Mesodermal cell (in vitro differentiated cells): Measurements from ENCODE around the gene TSPAN18.

Source experiments
- H3K27ac ChIP-seq: 2 replicates; pipeline ENCODE4 v1.7.0; 2013; ENCODE audit warnings: mild to moderate bottlenecking, low read depth, low read length, moderate library complexity; ENCODE audit not compliant: severe bottlenecking
- H3K36me3 ChIP-seq: 2 replicates; pipeline ENCODE4 v1.7.1; 2013; ENCODE audit warnings: mild to moderate bottlenecking, low read length, moderate library complexity; ENCODE audit not compliant: control insufficient read depth, insufficient read depth
- H3K4me1 ChIP-seq: one replicate; pipeline ENCODE4 v1.7.1; 2013; ENCODE audit warnings: mild to moderate bottlenecking, low read length; ENCODE audit not compliant: insufficient read depth, control insufficient read depth, poor library complexity, severe bottlenecking
- H3K4me3 ChIP-seq: 2 replicates; pipeline ENCODE4 v1.7.0; 2013; ENCODE audit warnings: low read length, control low read depth, mild to moderate bottlenecking; ENCODE audit not compliant: insufficient read depth, poor library complexity, severe bottlenecking; ENCODE audit errors: extremely low read depth
- H3K9me3 ChIP-seq: 2 replicates; pipeline ENCODE4 v1.7.1; 2013; ENCODE audit warnings: mild to moderate bottlenecking, low read length, moderate library complexity; ENCODE audit not compliant: control insufficient read depth
- WGBS, 2 experiments: methylation state at CpG; one replicate each; pipeline ENCODE4 v1.1.5; 2013; ENCODE audit warnings: missing lambda C conversion rate in 2 of 2; ENCODE audit not compliant: insufficient coverage in 2 of 2; 5-methylcytosine and 5-hydroxymethylcytosine counted together

TSPAN18 gene

DNA sequence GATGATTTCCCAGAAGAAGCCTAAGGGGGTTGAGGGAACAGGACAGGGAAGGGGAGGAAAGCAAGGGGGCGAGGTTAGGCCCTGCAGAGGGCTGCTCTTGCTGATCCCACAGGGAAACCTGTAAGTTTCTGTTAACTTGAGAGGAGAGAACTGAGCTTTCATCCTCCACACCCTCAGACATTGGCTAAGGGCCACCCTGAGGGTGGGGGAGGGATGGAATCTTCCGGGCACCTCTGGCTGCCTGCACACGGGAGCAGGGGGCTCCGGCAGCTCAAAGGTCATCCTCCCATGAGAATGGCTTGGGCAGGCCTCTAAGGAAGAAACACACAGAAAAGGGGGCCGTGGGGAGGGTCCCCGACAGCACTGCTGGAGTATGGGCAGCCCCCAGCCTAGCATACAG is 108.1 kb downstream of the TSPAN18 start:
- Histone ChIP-seq H3K9me3 (peaks cover 23% of the 10 kb centered on the region), H3K4me3 (no peak overlapping the region), H3K36me3 (peaks cover 14% of the 10 kb centered on the region), H3K4me1 (peaks cover 13% of the 10 kb centered on the region), H3K27ac (no peak overlapping the region)
- WGBS, 2 experiments: 72 to 73% methylated on average over 6 of the region's 6 CpGs

DNA sequence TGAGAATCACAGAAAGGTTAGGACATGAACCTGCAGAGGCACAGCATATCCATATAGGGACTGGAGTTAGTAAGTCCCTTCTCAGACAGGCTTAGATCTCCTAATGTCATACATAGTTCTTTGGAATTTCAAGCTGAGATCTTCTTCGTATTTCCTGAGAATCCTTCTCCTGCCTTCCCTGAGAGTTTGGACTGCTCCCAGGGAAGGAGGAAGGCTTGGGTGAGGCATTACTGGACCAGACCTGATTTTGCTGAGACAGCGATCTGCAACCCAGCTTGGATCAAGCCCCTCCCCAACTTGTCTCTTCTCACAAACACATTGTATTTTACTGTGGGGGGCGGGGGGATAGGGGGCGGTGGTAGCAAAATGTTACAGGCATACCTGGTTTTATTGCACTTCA is 108.5 kb downstream of the TSPAN18 start:
- Histone ChIP-seq H3K9me3 (peaks cover 23% of the 10 kb centered on the region), H3K36me3 (peaks cover 14% of the 10 kb centered on the region), H3K4me3 (no peak overlapping the region), H3K27ac (no peak overlapping the region), H3K4me1 (peaks cover 12% of the 10 kb centered on the region)
- no CpG with 5 or more reads among the region's 4 CpGs for WGBS, 2 experiments

DNA sequence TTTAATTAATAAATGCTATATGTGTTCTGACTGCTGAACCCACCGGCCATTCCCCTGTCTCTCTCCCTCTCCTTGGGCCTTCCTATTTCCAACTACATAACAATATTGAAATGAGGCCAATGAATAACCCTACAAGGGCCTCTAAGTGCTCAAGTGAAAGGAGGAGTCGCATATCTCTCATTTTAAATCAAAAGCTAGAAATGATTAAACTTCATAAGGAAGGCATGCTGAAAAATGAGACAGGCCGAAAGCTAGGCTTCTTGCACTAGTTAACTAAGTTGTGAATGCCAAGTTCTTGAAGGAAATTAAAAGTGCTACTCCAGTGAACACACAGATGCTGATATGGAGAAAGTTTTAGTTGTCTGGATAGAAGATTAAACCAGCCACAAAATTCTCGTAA is 109.2 kb downstream of the TSPAN18 start:
- H3K9me3 ChIP-seq: peaks cover 23% of the 10 kb centered on the region
- H3K27ac ChIP-seq: no peak overlapping the region
- peaks cover 14% of the 10 kb centered on the region for H3K36me3 ChIP-seq
- no peak overlapping the region for H3K4me3 ChIP-seq
- H3K4me1 ChIP-seq: peaks cover 9% of the 10 kb centered on the region
- 92 to 100% methylated on average over 1 to 2 of the region's 4 CpGs for WGBS, 2 experiments

DNA sequence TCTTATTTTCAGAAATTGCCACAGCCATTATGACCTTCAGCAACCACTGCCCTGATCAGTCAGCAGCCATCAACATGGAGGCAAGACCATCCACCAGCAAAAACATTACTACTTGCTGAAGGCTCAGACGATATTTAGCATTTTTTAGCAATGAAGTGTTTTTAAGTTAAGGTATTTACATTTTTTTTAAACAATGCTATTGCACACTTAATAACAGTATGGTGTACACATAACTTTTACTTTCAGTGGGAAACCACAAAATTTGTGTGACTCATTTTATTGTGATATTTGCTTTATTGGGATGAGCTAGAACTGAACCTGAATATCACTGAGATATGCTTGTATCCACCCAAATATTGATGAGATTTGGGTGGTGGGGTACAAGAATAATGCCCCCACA is 110.9 kb downstream of the TSPAN18 start:
- H3K4me1 ChIP-seq: peaks cover 7% of the 10 kb centered on the region
- H3K4me3 ChIP-seq: no peak overlapping the region
- H3K27ac ChIP-seq: no peak overlapping the region
- no CpG with 5 or more reads among the region's 1 CpG for WGBS, 2 experiments
- H3K9me3 ChIP-seq: peaks cover 28% of the 10 kb centered on the region
- H3K36me3 ChIP-seq: peaks cover 14% of the 10 kb centered on the region

DNA sequence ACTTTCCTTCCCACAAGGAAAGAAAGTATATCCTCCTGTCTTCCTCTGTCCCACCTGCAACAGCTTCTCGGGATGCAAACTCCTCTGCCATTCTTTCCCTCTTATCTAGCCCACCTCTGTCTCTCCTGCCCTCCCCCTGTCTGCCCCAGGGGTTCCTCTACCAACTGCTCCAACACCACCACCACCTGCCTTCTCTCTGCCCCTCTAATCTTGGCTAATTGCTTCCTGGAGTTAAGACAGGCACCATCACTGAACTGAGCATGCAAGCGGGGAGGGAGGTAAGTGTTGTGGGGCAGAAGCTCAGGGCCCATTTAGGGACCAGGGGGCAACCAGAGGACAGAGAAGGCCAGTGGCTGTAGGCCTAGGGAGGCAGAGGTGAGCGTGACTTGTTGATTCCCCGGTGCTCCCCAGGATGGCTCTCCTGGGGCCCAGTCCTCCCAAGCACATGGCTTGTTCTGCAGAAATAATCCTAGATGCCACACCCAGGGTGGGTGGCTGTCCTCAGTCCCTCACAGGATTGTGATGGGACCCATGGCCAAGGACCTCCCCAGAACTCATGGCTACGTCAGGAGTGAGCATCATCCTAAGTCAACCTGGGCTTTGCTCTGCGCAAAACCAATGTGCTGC is 112.8 kb downstream of the TSPAN18 start:
- Histone ChIP-seq H3K27ac (no peak overlapping the region), H3K9me3 (peaks cover 38% of the 10 kb centered on the region), H3K36me3 (peaks cover 19% of the 10 kb centered on the region), H3K4me1 (peaks cover 4% of the 10 kb centered on the region), H3K4me3 (no peak overlapping the region)
- 85 to 94% methylated on average over 5 of the region's 6 CpGs for WGBS, 2 experiments

DNA sequence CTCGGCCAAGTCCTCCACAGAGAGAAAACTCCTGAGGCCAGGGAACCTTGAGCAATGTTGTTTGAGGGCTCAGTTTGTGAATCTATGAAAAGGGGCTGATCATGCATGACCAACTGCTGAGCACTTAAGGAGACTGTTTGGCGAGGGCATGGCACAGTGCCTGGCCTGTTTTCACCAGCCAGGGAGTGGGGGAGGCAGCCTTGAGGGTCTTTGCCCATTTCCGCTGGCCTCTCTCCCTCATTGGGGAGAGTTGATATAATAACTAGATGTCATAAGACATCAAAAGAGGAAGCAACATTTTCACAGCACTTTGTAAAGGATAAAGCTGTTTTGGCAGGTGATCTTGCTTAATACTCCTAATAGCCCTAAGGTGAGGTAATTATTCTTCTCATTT is 113.3 kb downstream of the TSPAN18 start:
- H3K4me3 ChIP-seq: no peak overlapping the region
- H3K36me3 ChIP-seq: peaks cover 19% of the 10 kb centered on the region
- 83 to 87% methylated on average over 2 of the region's 3 CpGs for WGBS, 2 experiments
- peaks cover under 1% of the 10 kb centered on the region for H3K4me1 ChIP-seq
- no peak overlapping the region for H3K27ac ChIP-seq
- H3K9me3 ChIP-seq: peaks cover 38% of the 10 kb centered on the region

DNA sequence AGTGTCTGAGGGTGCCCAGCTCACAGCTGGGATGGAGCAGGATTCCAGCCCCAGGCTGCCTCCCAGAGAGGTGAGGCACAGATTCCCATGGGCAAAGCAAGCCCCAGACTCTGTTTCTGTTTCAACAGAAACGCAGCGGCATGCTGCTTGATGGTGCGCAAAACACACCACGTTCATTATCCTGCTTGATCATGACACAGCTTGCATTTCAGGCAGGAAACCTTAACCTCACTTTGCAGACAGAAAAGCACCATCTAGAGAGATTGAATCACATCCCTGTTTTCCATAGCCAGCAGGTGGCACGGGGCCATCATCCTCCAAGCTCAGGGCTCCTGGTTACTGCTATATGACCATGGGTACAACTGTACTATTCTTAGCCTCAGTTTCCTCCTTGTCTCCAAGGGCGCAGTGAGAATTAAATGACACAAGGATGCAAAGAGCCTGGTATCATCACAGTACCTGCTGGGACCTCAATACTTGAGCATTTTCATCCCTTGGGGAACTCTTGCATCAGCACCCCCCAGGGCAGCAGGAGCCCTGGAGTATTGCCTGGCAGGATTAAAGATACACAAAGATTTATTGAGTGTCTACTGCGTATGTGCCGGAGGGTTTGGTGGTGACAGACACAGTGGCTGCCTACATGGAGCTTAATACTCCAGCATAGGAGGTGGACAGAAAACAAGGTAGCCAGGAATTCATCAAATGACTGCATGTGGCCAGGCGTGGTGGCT is 113.9 kb downstream of the TSPAN18 start:
- peaks cover 36% of the 10 kb centered on the region for H3K9me3 ChIP-seq
- no peak overlapping the region for H3K4me3 ChIP-seq
- H3K36me3 ChIP-seq: peaks cover 18% of the 10 kb centered on the region
- H3K27ac ChIP-seq: no peak overlapping the region
- 89 to 91% methylated on average over 8 to 9 of the region's 9 CpGs for WGBS, 2 experiments
- H3K4me1 ChIP-seq: no peaks in the 10 kb centered on the region

DNA sequence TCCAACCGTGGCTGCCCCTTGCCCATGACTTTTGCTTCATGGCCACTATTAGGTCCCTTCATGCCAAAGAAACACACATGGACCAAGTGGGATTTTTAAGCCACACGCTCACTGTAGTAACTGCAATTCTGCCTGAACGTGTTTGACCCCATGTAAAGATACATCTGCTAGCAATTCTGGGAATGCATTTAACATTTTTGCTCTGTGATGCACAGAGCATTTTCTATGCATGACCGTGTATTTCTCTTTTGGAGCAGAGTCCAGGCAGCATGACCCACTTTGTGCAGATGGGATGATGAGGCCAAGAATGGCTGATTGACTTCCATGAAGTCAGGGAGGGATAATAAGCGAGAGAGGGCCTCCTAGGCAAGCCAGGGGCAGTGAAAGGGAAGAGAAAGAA is 115.5 kb downstream of the TSPAN18 start:
- peaks cover 21% of the 10 kb centered on the region for H3K9me3 ChIP-seq
- peaks cover 17% of the 10 kb centered on the region for H3K36me3 ChIP-seq
- H3K4me3 ChIP-seq: no peak overlapping the region
- 95 to 97% methylated on average over 5 of the region's 5 CpGs for WGBS, 2 experiments
- no peaks in the 10 kb centered on the region for H3K4me1 ChIP-seq
- no peak overlapping the region for H3K27ac ChIP-seq

DNA sequence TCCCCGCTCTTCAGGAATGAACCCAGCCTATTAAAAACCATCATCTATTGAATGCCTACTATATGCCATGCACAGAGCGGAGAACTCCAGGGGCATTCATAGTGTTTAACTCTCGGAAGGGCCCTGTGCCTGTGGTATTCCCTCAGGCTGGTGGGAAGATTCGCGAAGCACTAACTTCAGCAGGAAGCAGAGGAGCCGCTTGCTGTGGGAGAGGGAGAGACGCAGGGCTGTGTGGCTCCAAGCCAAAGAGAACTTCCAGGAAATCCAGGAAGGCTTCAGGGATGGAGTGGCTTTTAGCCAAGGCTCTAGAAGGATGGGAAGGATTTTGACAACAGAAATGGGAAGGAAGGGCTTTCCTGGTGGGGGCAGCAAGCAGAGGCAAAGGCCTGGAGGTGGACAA is 120.1 kb downstream of the TSPAN18 start:
- Histone ChIP-seq H3K4me1 (no peaks in the 10 kb centered on the region), H3K4me3 (no peak overlapping the region)
- 96 to 97% methylated on average over 4 to 7 of the region's 7 CpGs for WGBS, 2 experiments

DNA sequence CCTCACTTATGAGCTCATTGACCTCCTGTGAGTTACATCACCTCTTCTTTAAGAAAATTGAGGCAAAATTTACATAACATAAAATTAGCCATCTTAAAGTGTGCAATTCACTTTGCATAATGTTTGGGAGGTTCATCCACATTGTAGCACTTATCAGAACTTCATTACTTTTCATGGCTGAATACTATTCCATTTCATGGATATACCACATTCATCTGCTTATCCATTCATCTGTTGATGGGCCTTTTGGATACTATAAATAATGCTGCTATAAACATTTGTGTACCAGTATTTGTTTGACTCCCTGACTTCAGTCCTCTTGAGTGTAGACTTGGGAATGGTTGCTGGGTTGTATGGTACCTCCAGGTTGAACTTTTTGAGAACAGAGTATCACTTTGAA is 120.6 kb downstream of the TSPAN18 start:
- Histone ChIP-seq H3K27ac (no peak overlapping the region), H3K4me1 (no peaks in the 10 kb centered on the region), H3K9me3 (peaks cover 13% of the 10 kb centered on the region), H3K36me3 (peaks cover 9% of the 10 kb centered on the region), H3K4me3 (no peak overlapping the region)

More for the DNA sequence above, 120.1 kb downstream of the TSPAN18 start:
- H3K27ac ChIP-seq: no peak overlapping the region
- peaks cover 15% of the 10 kb centered on the region for H3K9me3 ChIP-seq
- H3K36me3 ChIP-seq: peaks cover 9% of the 10 kb centered on the region
